Mesenchymal stem cell (in vitro differentiated cells and primary cell): ENCODE results near the gene PHKB.

Experiments
- DNase-seq: peaks from one replicate; pipeline ENCODE4 v3.0.0-alpha.2; 2013
- H2AFZ ChIP-seq: one replicate; pipeline ENCODE4 v1.6.1; 2013; ENCODE audit warnings: low read depth, mild to moderate bottlenecking, control low read depth, inconsistent platforms, low read length, moderate library complexity
- H2AK5ac ChIP-seq: 2 replicates; pipeline ENCODE4 v1.6.1; 2013; ENCODE audit warnings: low read length, moderate library complexity, mild to moderate bottlenecking, inconsistent platforms; ENCODE audit not compliant: severe bottlenecking
- H2BK120ac ChIP-seq: one replicate; pipeline ENCODE4 v1.6.1; 2013; ENCODE audit warnings: low read depth, mild to moderate bottlenecking, inconsistent platforms, low read length, moderate library complexity
- H2BK12ac ChIP-seq, 2 experiments: one replicate each; pipeline ENCODE4 v1.6.1; 2013; ENCODE audit warnings: inconsistent platforms in 2 of 2, low read length in 2 of 2, mild to moderate bottlenecking in 2 of 2, moderate library complexity in 2 of 2, control low read depth in 1 of 2
- H2BK15ac ChIP-seq: one replicate; pipeline ENCODE4 v1.6.1; 2013; ENCODE audit warnings: mild to moderate bottlenecking, low read depth, inconsistent platforms; ENCODE audit not compliant: poor library complexity, severe bottlenecking
- H2BK5ac ChIP-seq: 2 replicates; pipeline ENCODE4 v1.6.1; 2013; ENCODE audit warnings: low read depth, mild to moderate bottlenecking, low read length, control low read depth, inconsistent platforms; ENCODE audit not compliant: poor library complexity, severe bottlenecking
- H3K14ac ChIP-seq, 2 experiments: one replicate each; pipeline ENCODE4 v1.6.1; 2013; ENCODE audit warnings: inconsistent platforms in 2 of 2, low read length in 2 of 2, control low read depth in 1 of 2, mild to moderate bottlenecking in 1 of 2, moderate library complexity in 1 of 2
- H3K18ac ChIP-seq, 2 experiments: one replicate each; pipeline ENCODE4 v1.6.1; 2013; ENCODE audit warnings: inconsistent platforms in 2 of 2, low read length in 2 of 2, control low read depth in 1 of 2, low read depth in 1 of 2, mild to moderate bottlenecking in 1 of 2
- H3K23ac ChIP-seq, 2 experiments: one replicate each; pipeline ENCODE4 v1.6.1; 2013; ENCODE audit warnings: inconsistent platforms in 2 of 2, low read length in 2 of 2, mild to moderate bottlenecking in 2 of 2, moderate library complexity in 2 of 2, control low read depth in 1 of 2
- H3K27ac ChIP-seq: 2 replicates; pipeline ENCODE4 v1.5.1; 2013; ENCODE audit warnings: mild to moderate bottlenecking, moderate library complexity, low read length, control low read depth, inconsistent platforms; ENCODE audit not compliant: poor library complexity, severe bottlenecking
- H3K27me3 ChIP-seq, 2 experiments: 2 replicates each; pipeline versions ENCODE4 v1.6.1 to v1.7.0; 2013; ENCODE audit warnings: low read length in 2 of 2, mild to moderate bottlenecking in 2 of 2, moderate library complexity in 2 of 2, control low read depth in 1 of 2, inconsistent platforms in 1 of 2; ENCODE audit not compliant: control insufficient read depth in 1 of 2, insufficient read depth in 1 of 2
- H3K36me3 ChIP-seq, 2 experiments: 2 replicates each; pipeline versions ENCODE4 v1.6.1 to v1.7.0; 2013; ENCODE audit warnings: low read length in 2 of 2, control low read depth in 1 of 2, inconsistent platforms in 1 of 2, low read depth in 1 of 2, mild to moderate bottlenecking in 1 of 2; ENCODE audit not compliant: insufficient read depth in 2 of 2, control insufficient read depth in 1 of 2
- H3K4ac ChIP-seq, 2 experiments: one replicate each; pipeline ENCODE4 v1.6.1; 2013; ENCODE audit warnings: inconsistent platforms in 2 of 2, low read length in 2 of 2, mild to moderate bottlenecking in 2 of 2, moderate library complexity in 2 of 2, control low read depth in 1 of 2, low read depth in 1 of 2
- H3K4me1 ChIP-seq: 2 replicates; pipeline ENCODE4 v1.6.1; 2013; ENCODE audit warnings: low read depth, low read length, control low read depth; ENCODE audit not compliant: control insufficient read depth, insufficient read depth
- H3K4me2 ChIP-seq: 2 replicates; pipeline ENCODE4 v1.6.1; 2013; ENCODE audit warnings: low read length, mild to moderate bottlenecking, inconsistent platforms; ENCODE audit not compliant: poor library complexity, severe bottlenecking
- H3K4me3 ChIP-seq, 2 experiments: 2 replicates each; pipeline versions ENCODE4 v1.5.1 to v1.7.0; 2013; ENCODE audit warnings: low read length in 2 of 2, mild to moderate bottlenecking in 2 of 2, control low read depth in 1 of 2, low read depth in 1 of 2; ENCODE audit not compliant: insufficient read depth in 1 of 2
- H3K79me1 ChIP-seq: replicated peaks from 2 replicates; pipeline ENCODE4 v1.6.1; 2013; ENCODE audit warnings: mild to moderate bottlenecking, control low read depth, low read length, inconsistent platforms; ENCODE audit not compliant: poor library complexity, severe bottlenecking
- H3K9ac ChIP-seq: 2 replicates; pipeline ENCODE4 v1.7.0; 2013; ENCODE audit warnings: mild to moderate bottlenecking, low read length, moderate library complexity
- H3K9me3 ChIP-seq: 2 replicates; pipeline ENCODE4 v1.7.0; 2013; ENCODE audit warnings: mild to moderate bottlenecking, low read length; ENCODE audit not compliant: control insufficient read depth
- H4K8ac ChIP-seq: one replicate; pipeline ENCODE4 v1.6.1; 2013; ENCODE audit warnings: inconsistent platforms, mild to moderate bottlenecking, low read length, moderate library complexity
- H4K91ac ChIP-seq: one replicate; pipeline ENCODE4 v1.6.1; 2013; ENCODE audit warnings: mild to moderate bottlenecking, low read length, inconsistent platforms
- WGBS: methylation state at CpG from one replicate; pipeline ENCODE4 v1.1.7; 2013; ENCODE audit warnings: mixed read lengths; 5-methylcytosine and 5-hydroxymethylcytosine counted together

Gene PHKB

DNA sequence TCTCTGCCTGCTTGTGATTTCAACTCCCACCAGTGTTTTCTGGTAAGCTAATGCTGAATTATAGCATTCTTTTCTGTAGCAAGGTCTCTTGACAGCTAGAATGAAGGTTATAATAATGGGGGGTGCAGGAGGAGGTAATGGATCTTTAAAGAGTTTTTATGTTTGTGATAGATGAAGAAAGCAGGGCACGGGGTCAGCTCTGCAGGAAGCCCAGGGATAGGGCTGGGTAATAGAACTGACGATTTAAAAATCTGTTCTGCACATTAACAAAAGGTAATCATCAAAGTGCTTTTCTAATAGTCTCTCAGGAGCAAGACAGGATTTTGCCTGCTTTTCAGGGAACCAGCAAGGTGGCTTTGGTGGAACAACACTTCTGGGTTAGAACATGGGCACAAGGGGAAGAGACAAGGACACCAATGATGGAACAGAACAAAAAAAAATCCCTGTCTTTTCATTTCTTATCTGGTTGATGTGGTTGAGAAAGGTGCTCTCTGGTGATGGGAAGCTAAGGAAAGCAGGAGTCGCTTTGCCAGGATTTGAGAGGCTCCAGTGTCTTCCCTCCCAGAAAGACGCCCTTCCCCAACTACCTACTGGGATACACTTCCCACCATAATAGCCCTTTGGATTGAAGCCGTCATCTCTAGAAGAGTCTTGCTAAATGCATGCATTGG lies 263.1 kb downstream of the PHKB start:
- Histone ChIP-seq H3K23ac (no peak overlapping the region), H2AK5ac (no peak overlapping the region), H3K18ac (no peak overlapping the region), H3K9me3 (no peaks in the 10 kb centered on the region), H3K36me3 (no peaks in the 10 kb centered on the region), H3K79me1 (no peaks in the 10 kb centered on the region), H2BK5ac (no peak overlapping the region), H2AFZ (no peak overlapping the region), H2BK12ac (no peak overlapping the region), H3K4ac (no peak overlapping the region), H3K27me3 (peaks cover 0 to 8% of the 10 kb centered on the region in 2 experiments), H2BK120ac (no peak overlapping the region), H4K8ac (no peak overlapping the region), H3K9ac (no peak overlapping the region), H3K4me2 (no peak overlapping the region), H2BK15ac (no peak overlapping the region), H3K14ac (no peak overlapping the region), H3K27ac (no peak overlapping the region), H4K91ac (no peak overlapping the region), H3K4me3 (no peak overlapping the region), H3K4me1 (no peaks in the 10 kb centered on the region)
- 88% methylated on average over 5 of the region's 5 CpGs for whole genome bisulfite sequencing
- DNase-seq: no peak

DNA sequence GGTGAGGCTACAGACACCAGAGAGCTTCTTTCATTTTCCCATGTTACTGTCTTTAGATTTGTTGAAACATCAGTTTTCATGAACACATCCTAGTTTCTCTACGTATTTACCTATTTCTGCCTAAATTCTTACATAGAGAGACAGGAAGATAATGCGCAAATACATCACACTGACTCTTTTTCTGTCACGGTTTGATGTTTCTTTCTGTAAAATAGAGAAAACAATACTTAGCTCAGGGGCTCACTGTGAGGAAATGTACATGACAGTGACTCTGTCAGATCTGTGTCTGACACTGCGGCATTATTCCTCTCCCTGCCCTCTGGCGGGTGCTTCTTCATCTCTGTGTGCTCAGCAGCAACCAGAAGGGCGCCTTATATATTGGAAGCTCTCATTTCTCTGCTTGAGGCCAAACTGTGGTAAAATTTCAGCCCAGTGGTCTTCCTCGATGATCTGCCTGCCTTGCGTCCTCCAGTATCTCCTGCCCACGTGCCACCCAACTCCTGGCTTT lies 264.1 kb downstream of the PHKB start:
- Histone ChIP-seq H4K91ac (no peak overlapping the region), H2BK5ac (no peak overlapping the region), H3K4me3 (no peak overlapping the region), H3K9ac (no peak overlapping the region), H2BK15ac (no peak overlapping the region), H3K4me1 (no peaks in the 10 kb centered on the region), H3K14ac (no peak overlapping the region), H3K36me3 (no peaks in the 10 kb centered on the region), H2BK120ac (no peak overlapping the region), H2AFZ (no peak overlapping the region), H4K8ac (no peak overlapping the region), H3K23ac (no peak overlapping the region), H2BK12ac (no peak overlapping the region), H3K4me2 (no peak overlapping the region), H3K9me3 (no peaks in the 10 kb centered on the region), H3K4ac (no peak overlapping the region), H2AK5ac (no peak overlapping the region), H3K27me3 (peaks cover 0 to 8% of the 10 kb centered on the region in 2 experiments), H3K79me1 (no peaks in the 10 kb centered on the region), H3K18ac (no peak overlapping the region), H3K27ac (no peak overlapping the region)
- DNase-seq: no peak
- 97% methylated on average over 8 of the region's 9 CpGs for WGBS

DNA sequence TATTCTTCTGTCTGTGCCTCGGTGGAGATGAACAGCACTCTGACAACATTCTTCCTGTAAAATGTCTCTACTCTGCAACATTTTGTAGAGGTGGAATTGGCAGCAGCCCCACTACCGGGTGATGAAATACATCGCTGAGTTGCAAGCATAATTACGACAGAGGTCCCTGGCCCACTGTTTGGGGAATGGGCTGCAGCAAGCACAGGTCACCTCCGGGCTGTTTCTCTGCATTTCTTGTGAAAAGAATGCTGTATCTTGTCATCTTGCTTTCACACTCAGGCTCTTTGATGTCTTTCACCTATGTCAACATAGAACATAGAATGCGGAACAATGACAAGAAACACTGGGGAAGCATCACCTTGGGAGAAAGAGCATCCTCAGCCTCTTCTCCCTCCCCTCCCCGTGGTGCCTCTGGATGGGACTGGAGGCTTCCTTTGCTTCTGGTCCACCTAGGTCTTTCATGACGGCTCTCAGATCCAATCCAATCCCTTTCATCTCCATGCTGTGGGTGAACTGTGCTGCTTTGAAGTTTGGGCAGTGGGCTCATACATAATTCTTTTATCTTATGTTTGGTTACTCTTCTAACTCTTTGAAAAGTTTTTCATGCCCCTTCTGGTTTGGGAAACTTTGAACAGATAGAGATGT lies 265.0 kb downstream of the PHKB start:
- Histone ChIP-seq H4K8ac (no peak overlapping the region), H3K27ac (no peak overlapping the region), H3K14ac (no peak overlapping the region), H3K4me3 (no peak overlapping the region), H3K36me3 (no peaks in the 10 kb centered on the region), H3K9ac (no peak overlapping the region), H3K9me3 (no peaks in the 10 kb centered on the region), H4K91ac (no peak overlapping the region), H3K27me3 (peaks cover 0 to 8% of the 10 kb centered on the region in 2 experiments), H3K4me1 (peaks cover under 1% of the 10 kb centered on the region), H3K4me2 (no peak overlapping the region), H2BK120ac (no peak overlapping the region), H3K23ac (no peak overlapping the region), H3K18ac (no peak overlapping the region), H3K4ac (no peak overlapping the region), H2AFZ (no peak overlapping the region), H2BK5ac (no peak overlapping the region), H2BK12ac (no peak overlapping the region), H2AK5ac (no peak overlapping the region), H2BK15ac (no peak overlapping the region), H3K79me1 (no peaks in the 10 kb centered on the region)
- DNase-seq: no peak
- 91% methylated on average over 6 of the region's 8 CpGs for WGBS

DNA sequence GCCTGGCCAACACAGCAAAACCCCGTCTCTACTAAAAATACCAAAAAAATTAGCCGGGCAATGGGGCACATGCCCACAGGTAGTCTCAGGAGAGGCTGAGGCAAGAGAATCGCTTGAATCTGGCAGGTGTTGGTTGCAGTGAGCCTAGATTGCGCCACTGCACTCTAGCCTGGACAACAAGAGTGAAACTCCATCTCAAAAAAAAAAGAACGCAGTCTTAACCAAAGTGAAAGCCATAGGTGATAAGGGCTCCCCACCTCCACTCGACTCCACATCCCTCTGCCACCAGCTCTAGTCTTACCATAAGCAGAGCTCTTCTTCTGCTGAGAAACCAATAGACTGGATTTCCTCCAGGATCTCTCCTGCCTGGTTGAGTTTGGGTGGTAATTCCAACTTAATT lies 266.0 kb downstream of the PHKB start:
- H2AFZ ChIP-seq: no peak overlapping the region
- no peak overlapping the region for H3K27ac ChIP-seq
- no peak overlapping the region for H2BK5ac ChIP-seq
- peaks cover 0 to 8% of the 10 kb centered on the region in 2 experiments for H3K27me3 ChIP-seq
- no peak overlapping the region for H3K9ac ChIP-seq
- no peaks in the 10 kb centered on the region for H3K79me1 ChIP-seq
- H3K4me3 ChIP-seq: no peak overlapping the region
- no peak overlapping the region for H3K23ac ChIP-seq
- H2BK12ac ChIP-seq: no peak overlapping the region
- 91% methylated on average over 5 of the region's 6 CpGs for WGBS
- no peak overlapping the region for H3K14ac ChIP-seq
- no peak overlapping the region for H2AK5ac ChIP-seq
- no peak overlapping the region for H3K4ac ChIP-seq
- H3K18ac ChIP-seq: no peak overlapping the region
- no peaks in the 10 kb centered on the region for H3K9me3 ChIP-seq
- no peak overlapping the region for H4K8ac ChIP-seq
- H2BK15ac ChIP-seq: no peak overlapping the region
- H3K36me3 ChIP-seq: no peaks in the 10 kb centered on the region
- no peak for DNase-seq
- peaks cover 5% of the 10 kb centered on the region for H3K4me1 ChIP-seq
- H2BK120ac ChIP-seq: no peak overlapping the region
- no peak overlapping the region for H3K4me2 ChIP-seq
- H4K91ac ChIP-seq: no peak overlapping the region
